GM18511 (cell line): ENCODE data around the gene SNRNP40.
"Not testable (repeated sequence)": the region's sequence is repeated elsewhere in the genome, so short reads cannot be mapped to it uniquely, and the experiment has no call there.

Source experiments
- ATAC-seq: cut with Tn5 transposase; IDR thresholded peaks from one replicate; pipeline ENCODE4 v1.9.1; 2021; ENCODE audit warnings: mild to moderate bottlenecking, moderate library complexity; ENCODE audit not compliant: unreplicated experiment

The SNRNP40 gene

GRCh38 chr1:31287791-31288190 is 8.8 kb downstream of the SNRNP40 start:
- ATAC-seq: not testable (repeated sequence)

DNA sequence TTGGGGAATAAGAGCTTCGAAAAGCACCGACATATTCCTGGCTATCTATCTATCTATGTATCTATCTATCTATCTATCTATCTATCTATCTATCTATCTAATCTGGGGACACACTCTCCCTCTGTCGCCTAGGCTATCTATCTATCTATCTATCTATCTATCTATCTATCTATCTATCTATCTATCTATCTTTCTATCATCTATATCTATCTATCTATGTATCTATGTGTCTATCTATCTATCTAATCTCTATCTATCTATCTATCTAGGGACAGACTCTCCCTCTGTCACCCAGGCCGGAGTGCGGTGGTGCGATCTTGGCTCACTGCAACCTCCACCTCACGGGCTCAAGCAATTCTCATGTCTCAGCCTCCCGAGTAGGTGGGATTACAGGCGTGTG is 14.2 kb downstream of the SNRNP40 start:
- not testable (repeated sequence) for ATAC-seq

DNA sequence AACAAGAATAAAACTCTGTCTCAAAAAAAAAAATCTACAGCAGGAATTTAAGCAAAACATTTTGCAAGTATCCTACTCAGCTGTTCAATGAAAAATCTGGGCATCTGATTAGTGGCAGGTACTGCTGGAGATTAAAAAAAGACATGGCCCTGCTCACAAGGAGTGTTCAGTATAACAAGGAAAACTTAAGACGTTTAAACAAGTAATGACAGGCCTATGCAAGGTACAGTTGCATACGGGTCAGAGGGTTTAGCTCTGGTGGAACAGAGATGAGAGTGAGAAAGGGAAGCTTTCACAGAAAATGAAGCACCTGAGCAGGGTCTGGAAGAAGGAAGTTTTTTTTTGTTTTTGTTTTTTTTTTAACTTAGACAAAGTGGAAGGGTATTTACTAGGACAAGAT is 23.0 kb downstream of the SNRNP40 start:
- ATAC-seq: no peak

DNA sequence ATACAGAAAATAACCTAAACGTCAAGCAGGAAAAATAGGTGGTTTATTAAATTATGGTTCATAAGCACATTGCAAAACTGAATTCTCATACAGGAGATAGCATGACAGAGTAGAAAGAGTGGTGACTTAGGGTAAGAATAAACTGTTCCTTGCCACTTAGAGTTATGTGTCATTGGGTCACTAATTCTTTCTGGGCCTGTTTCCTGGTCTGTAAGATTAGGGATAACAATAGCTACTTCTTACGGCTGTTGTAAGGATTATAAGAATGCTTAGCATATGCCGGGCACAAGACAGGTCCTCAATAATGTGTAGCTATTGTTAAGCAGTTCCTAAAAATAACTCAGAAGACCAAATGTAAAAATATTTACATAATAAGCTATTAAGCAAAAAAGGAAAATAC is 24.2 kb downstream of the SNRNP40 start:
- ATAC-seq: no peak

DNA sequence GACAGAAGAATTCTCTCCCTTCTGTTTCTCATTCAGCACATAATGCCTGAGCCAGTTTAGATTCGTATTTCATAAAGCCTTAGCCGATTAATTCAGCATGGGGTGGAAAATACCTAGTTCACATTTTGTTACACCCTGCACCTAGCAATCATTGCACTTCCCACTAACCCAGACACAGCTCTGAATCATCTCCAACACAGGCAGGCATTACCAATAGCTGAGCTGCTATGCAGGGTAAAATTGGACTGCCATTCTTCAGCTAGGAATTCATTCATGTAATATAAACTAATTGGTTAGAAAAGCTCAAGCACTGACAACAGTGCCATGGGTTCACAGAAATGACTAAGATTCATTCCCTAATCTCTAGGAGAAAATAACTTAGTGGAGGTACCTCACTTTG is 30.0 kb downstream of the SNRNP40 start:
- ATAC-seq: no peak

- ATAC-seq: no peak
These were observed 31.7 kb downstream of the SNRNP40 start for GRCh38 chr1:31264790-31265386.

DNA sequence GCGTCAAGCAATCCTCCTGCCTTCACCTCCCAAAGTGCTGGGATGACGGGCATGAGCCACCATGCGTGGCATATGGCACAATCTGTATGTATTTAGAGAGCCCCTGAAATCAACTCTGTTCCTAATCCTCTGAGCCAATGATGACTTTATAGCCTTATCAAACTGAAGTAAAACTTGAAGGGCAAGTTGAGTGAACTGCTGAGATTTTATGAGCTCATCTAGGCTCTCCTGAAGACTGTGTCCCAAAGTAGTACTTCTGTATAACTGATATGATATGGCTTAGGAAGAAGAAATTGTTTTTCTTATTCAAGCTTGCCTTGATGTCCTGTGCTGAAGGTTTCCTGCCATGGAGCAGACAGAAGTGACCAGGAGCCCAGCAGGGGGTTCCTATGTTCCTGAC is 33.2 kb downstream of the SNRNP40 start:
- ATAC-seq: no peak

DNA sequence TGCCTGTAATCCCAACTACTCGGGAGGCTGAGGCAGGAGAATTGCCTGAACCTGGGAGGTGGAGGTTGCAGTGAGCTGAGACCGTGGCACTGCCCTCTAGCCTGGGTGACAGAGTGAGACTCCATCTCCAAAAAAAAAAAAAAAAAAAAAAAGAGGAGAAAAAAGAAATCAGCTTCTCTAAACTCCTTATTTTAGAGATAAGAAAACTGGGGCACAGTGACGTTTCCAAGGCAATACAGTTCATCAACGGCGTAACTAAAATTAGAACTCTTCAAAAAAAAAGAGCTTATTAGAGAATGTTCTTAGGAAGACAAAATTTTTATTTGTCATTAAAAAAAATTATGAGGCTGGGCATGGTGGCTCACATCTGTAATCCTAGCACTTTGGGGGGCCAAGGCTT is 34.2 kb downstream of the SNRNP40 start:
- not testable (repeated sequence) for ATAC-seq

DNA sequence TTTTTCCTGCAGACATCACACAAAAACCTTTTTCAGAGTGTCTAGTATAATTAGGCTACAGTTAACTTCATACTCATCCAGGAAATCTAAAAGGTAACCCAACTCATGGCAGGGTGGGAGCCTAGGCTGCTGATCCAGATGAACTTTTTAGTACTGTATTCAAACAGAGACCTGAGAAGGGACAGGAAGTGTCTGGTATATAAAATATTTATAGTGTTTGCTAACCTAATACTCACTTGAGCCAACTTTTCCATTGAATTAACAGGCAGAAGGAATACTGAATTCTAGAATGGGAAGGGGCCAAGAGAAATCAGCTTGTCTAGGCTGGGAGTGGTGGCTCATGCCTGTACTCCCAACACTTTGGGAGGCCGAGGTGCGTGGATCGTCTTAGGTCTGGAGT is 34.7 kb downstream of the SNRNP40 start:
- ATAC-seq: no peak

- no peak for ATAC-seq
These were observed 36.8 kb downstream of the SNRNP40 start for GRCh38 chr1:31259746-31260145.

GRCh38 chr1:31258581-31258980 is 38.0 kb downstream of the SNRNP40 start:
- no peak for ATAC-seq

DNA sequence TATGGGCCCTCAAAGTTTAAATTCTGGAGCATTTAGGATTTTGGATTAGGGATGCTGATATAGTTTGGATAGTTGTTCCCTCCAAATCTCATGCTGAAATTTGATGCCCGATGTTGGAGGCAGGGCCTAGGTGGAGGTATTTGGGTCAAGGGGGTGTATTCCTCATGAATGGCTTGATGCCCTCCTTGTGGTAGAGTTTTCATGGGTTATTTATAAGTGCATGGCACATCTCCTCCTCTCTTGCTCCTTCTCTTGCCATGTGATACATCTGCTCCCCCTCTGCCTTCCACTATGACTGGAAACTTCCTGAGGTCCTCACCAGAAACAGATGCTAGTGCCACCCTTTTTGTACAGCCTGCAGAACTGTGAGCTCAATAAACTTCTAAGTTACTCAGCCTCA is 39.4 kb downstream of the SNRNP40 start:
- ATAC-seq: no peak

- no peak for ATAC-seq
These were observed 46.7 kb downstream of the SNRNP40 start for GRCh38 chr1:31249854-31250253.

DNA sequence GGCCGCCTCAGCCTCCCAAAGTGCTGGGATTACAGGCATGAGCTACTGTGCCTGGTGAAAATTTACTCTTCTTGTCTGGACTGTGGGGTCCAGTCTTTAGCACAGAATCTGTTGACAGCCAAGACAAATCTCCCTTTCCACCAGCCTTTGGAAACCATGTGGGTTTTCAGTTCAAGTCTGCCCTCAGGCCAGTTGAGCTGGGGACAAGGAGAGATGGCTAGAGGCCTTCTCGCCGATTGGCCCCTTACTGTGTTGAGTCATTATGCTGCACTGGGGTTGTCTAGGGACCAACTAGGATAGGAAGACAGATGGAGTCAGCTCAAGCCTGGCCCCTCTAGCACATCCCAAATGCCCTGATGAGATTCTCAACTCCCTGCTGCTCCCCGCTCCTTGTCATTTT is 48.3 kb downstream of the SNRNP40 start:
- no peak for ATAC-seq

DNA sequence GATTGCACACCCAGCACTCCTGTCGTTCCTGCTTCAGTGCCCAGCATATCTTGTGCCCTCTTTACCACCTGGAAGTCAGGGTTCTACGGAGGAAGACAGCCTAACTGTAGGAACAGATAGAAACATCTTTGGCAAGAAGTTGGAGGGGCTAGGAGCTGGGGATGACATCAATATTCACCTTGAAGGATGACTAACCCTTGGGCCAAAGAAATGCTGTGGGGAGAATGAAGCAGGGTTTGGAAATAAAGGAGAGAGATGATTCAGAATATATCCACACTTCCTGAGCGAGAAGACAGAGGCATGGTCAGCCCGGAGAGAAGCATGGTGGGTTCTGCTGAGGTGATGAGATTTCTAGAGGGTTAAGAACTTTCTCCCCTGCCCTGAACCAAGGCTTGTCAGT is 52.3 kb downstream of the SNRNP40 start:
- ATAC-seq: no peak

GRCh38 chr1:31243501-31244286 is 52.9 kb downstream of the SNRNP40 start:
- no peak for ATAC-seq

GRCh38 chr1:31241321-31241720 is 55.3 kb downstream of the SNRNP40 start:
- ATAC-seq: no peak

GRCh38 chr1:31239653-31240241 is 56.8 kb downstream of the SNRNP40 start, which contains the start of gene NKAIN1:
TSS of gene NKAIN1 (minus strand) at chr1:31239887. CDS start at chr1:31239547, 340 bp downstream.
- ATAC-seq: no peak

GRCh38 chr1:31238986-31239613 is 57.5 kb downstream of the SNRNP40 start:
- no peak for ATAC-seq

GRCh38 chr1:31238612-31238985 is 58.0 kb downstream of the SNRNP40 start:
- ATAC-seq: no peak

- ATAC-seq: no peak
These were observed 61.7 kb downstream of the SNRNP40 start for GRCh38 chr1:31234870-31235269.
